C4-2B (cell line): ENCODE measurements around the gene FXYD5.

Experiments used
- CTCF ChIP-seq: fragments of 450-650 bp; conservative IDR thresholded peaks from 2 replicates; pipeline ENCODE4 v1.5.1; 2017; ENCODE audit warnings: mild to moderate bottlenecking
- ZFX ChIP-seq: fragments of 450-650 bp; IDR thresholded peaks from 2 replicates; pipeline ENCODE4 v1.6.1; 2017

- TF ChIP-seq CTCF = no peak
- TF ChIP-seq ZFX = no peak
Observed at GRCh38 chr19:35130761-35131720, 23.5 kb upstream of the FXYD5 start.
